Measurements from ENCODE around the gene PRKCB. TPM values are rescaled to one million over a fixed set of nuclear protein-coding genes. Genes with fewer than 3 reads are reported as not detected.

The PRKCB gene
- total RNA-seq, 1 donor from 2014 or later: 1.0 TPM

- no peak overlapping the region for H3K4me3 ChIP-seq (ENCODE audit: low read length in 3 of 3)
- no peaks in the 10 kb centered on the region for H3K9me3 ChIP-seq (ENCODE audit: control insufficient read depth in 3 of 3, low read length in 3 of 3)
Observed at GRCh38 chr16:23991066-23991465, 155.3 kb downstream of the PRKCB start.

GRCh38 chr16:23994615-23995014 lies 158.8 kb downstream of the PRKCB start:
- no peaks in the 10 kb centered on the region for H3K4me1 ChIP-seq (ENCODE audit: control insufficient read depth in 3 of 3, insufficient read depth in 3 of 3, low read length in 3 of 3)

More at GRCh38 chr16:23991066-23991465, 155.3 kb downstream of the PRKCB start:
- Histone ChIP-seq H3K27me3 (ENCODE audit: control insufficient read depth in 3 of 3, insufficient read depth in 3 of 3, low read length in 3 of 3) (peaks cover 0 to 5% (median 0%) of the 10 kb centered on the region in 3 donors), H3K4me1 (ENCODE audit: control insufficient read depth in 3 of 3, insufficient read depth in 3 of 3, low read length in 3 of 3) (no peaks in the 10 kb centered on the region), H3K36me3 (ENCODE audit: control insufficient read depth in 3 of 3, insufficient read depth in 3 of 3, low read length in 3 of 3) (no peaks in the 10 kb centered on the region), H3K9ac (ENCODE audit: low read depth in 1 of 3, low read length in 3 of 3) (no peak overlapping the region), H3K27ac (ENCODE audit: low read depth, low read length) (no peak overlapping the region)

GRCh38 chr16:23996258-23996955 lies 160.6 kb downstream of the PRKCB start:
- Histone ChIP-seq H3K27me3 (ENCODE audit: control insufficient read depth in 3 of 3, insufficient read depth in 3 of 3, low read length in 3 of 3) (peaks cover 0 to 5% (median 0%) of the 10 kb centered on the region in 3 donors), H3K9me3 (ENCODE audit: control insufficient read depth in 3 of 3, low read length in 3 of 3) (no peaks in the 10 kb centered on the region), H3K4me3 (ENCODE audit: low read length in 3 of 3) (no peak overlapping the region), H3K27ac (ENCODE audit: low read depth, low read length) (no peak overlapping the region), H3K4me1 (ENCODE audit: control insufficient read depth in 3 of 3, insufficient read depth in 3 of 3, low read length in 3 of 3) (no peaks in the 10 kb centered on the region), H3K36me3 (ENCODE audit: control insufficient read depth in 3 of 3, insufficient read depth in 3 of 3, low read length in 3 of 3) (no peaks in the 10 kb centered on the region), H3K9ac (ENCODE audit: low read depth in 1 of 3, low read length in 3 of 3) (no peak overlapping the region)

More at GRCh38 chr16:23994615-23995014, 158.8 kb downstream of the PRKCB start:
- H3K9me3 ChIP-seq (ENCODE audit: control insufficient read depth in 3 of 3, low read length in 3 of 3): no peaks in the 10 kb centered on the region
- H3K27ac ChIP-seq (ENCODE audit: low read depth, low read length): no peak overlapping the region
- H3K9ac ChIP-seq (ENCODE audit: low read depth in 1 of 3, low read length in 3 of 3): no peak overlapping the region
- H3K36me3 ChIP-seq (ENCODE audit: control insufficient read depth in 3 of 3, insufficient read depth in 3 of 3, low read length in 3 of 3): no peaks in the 10 kb centered on the region
- peaks cover 0 to 5% (median 0%) of the 10 kb centered on the region in 3 donors for H3K27me3 ChIP-seq (ENCODE audit: control insufficient read depth in 3 of 3, insufficient read depth in 3 of 3, low read length in 3 of 3)
- H3K4me3 ChIP-seq (ENCODE audit: low read length in 3 of 3): no peak overlapping the region

- Histone ChIP-seq H3K36me3 (ENCODE audit: control insufficient read depth in 3 of 3, insufficient read depth in 3 of 3, low read length in 3 of 3) (no peaks in the 10 kb centered on the region), H3K4me3 (ENCODE audit: low read length in 3 of 3) (no peak overlapping the region), H3K9me3 (ENCODE audit: control insufficient read depth in 3 of 3, low read length in 3 of 3) (no peaks in the 10 kb centered on the region)
Observed at GRCh38 chr16:23998771-23999170, 163.0 kb downstream of the PRKCB start.

GRCh38 chr16:23999663-24000062 lies 163.9 kb downstream of the PRKCB start:
- Histone ChIP-seq H3K4me3 (ENCODE audit: low read length in 3 of 3) (no peak overlapping the region), H3K9me3 (ENCODE audit: control insufficient read depth in 3 of 3, low read length in 3 of 3) (no peaks in the 10 kb centered on the region), H3K27me3 (ENCODE audit: control insufficient read depth in 3 of 3, insufficient read depth in 3 of 3, low read length in 3 of 3) (no peaks in the 10 kb centered on the region), H3K27ac (ENCODE audit: low read depth, low read length) (no peak overlapping the region), H3K9ac (ENCODE audit: low read depth in 1 of 3, low read length in 3 of 3) (no peak overlapping the region), H3K36me3 (ENCODE audit: control insufficient read depth in 3 of 3, insufficient read depth in 3 of 3, low read length in 3 of 3) (no peaks in the 10 kb centered on the region), H3K4me1 (ENCODE audit: control insufficient read depth in 3 of 3, insufficient read depth in 3 of 3, low read length in 3 of 3) (no peaks in the 10 kb centered on the region)

More at GRCh38 chr16:23998771-23999170, 163.0 kb downstream of the PRKCB start:
- H3K9ac ChIP-seq (ENCODE audit: low read depth in 1 of 3, low read length in 3 of 3): no peak overlapping the region
- H3K27me3 ChIP-seq (ENCODE audit: control insufficient read depth in 3 of 3, insufficient read depth in 3 of 3, low read length in 3 of 3): no peaks in the 10 kb centered on the region
- H3K4me1 ChIP-seq (ENCODE audit: control insufficient read depth in 3 of 3, insufficient read depth in 3 of 3, low read length in 3 of 3): no peaks in the 10 kb centered on the region
- H3K27ac ChIP-seq (ENCODE audit: low read depth, low read length): no peak overlapping the region

GRCh38 chr16:24001710-24002109 lies 165.9 kb downstream of the PRKCB start:
- H3K9ac ChIP-seq (ENCODE audit: low read depth in 1 of 3, low read length in 3 of 3): no peak overlapping the region
- H3K4me1 ChIP-seq (ENCODE audit: control insufficient read depth in 3 of 3, insufficient read depth in 3 of 3, low read length in 3 of 3): no peaks in the 10 kb centered on the region
- H3K36me3 ChIP-seq (ENCODE audit: control insufficient read depth in 3 of 3, insufficient read depth in 3 of 3, low read length in 3 of 3): no peaks in the 10 kb centered on the region
- H3K27ac ChIP-seq (ENCODE audit: low read depth, low read length): no peak overlapping the region
- H3K9me3 ChIP-seq (ENCODE audit: control insufficient read depth in 3 of 3, low read length in 3 of 3): no peaks in the 10 kb centered on the region
- no peak overlapping the region for H3K4me3 ChIP-seq (ENCODE audit: low read length in 3 of 3)
- H3K27me3 ChIP-seq (ENCODE audit: control insufficient read depth in 3 of 3, insufficient read depth in 3 of 3, low read length in 3 of 3): peaks cover 0 to 5% (median 0%) of the 10 kb centered on the region in 3 donors

GRCh38 chr16:24002619-24003018 lies 166.8 kb downstream of the PRKCB start:
- no peaks in the 10 kb centered on the region for H3K4me1 ChIP-seq (ENCODE audit: control insufficient read depth in 3 of 3, insufficient read depth in 3 of 3, low read length in 3 of 3)
- no peak overlapping the region for H3K9ac ChIP-seq (ENCODE audit: low read depth in 1 of 3, low read length in 3 of 3)
- peaks cover 0 to 6% (median 5%) of the 10 kb centered on the region in 3 donors for H3K27me3 ChIP-seq (ENCODE audit: control insufficient read depth in 3 of 3, insufficient read depth in 3 of 3, low read length in 3 of 3)
- H3K36me3 ChIP-seq (ENCODE audit: control insufficient read depth in 3 of 3, insufficient read depth in 3 of 3, low read length in 3 of 3): no peaks in the 10 kb centered on the region
- no peak overlapping the region for H3K4me3 ChIP-seq (ENCODE audit: low read length in 3 of 3)
- no peaks in the 10 kb centered on the region for H3K9me3 ChIP-seq (ENCODE audit: control insufficient read depth in 3 of 3, low read length in 3 of 3)
- H3K27ac ChIP-seq (ENCODE audit: low read depth, low read length): no peak overlapping the region

- no peak overlapping the region for H3K9ac ChIP-seq (ENCODE audit: low read depth in 1 of 3, low read length in 3 of 3)
- H3K4me3 ChIP-seq (ENCODE audit: low read length in 3 of 3): no peak overlapping the region
- H3K4me1 ChIP-seq (ENCODE audit: control insufficient read depth in 3 of 3, insufficient read depth in 3 of 3, low read length in 3 of 3): no peaks in the 10 kb centered on the region
- H3K36me3 ChIP-seq (ENCODE audit: control insufficient read depth in 3 of 3, insufficient read depth in 3 of 3, low read length in 3 of 3): no peaks in the 10 kb centered on the region
- H3K27me3 ChIP-seq (ENCODE audit: control insufficient read depth in 3 of 3, insufficient read depth in 3 of 3, low read length in 3 of 3): peaks cover 0 to 9% (median 6%) of the 10 kb centered on the region in 3 donors
- H3K9me3 ChIP-seq (ENCODE audit: control insufficient read depth in 3 of 3, low read length in 3 of 3): no peaks in the 10 kb centered on the region
- no peak overlapping the region for H3K27ac ChIP-seq (ENCODE audit: low read depth, low read length)
Observed at GRCh38 chr16:24005577-24005976, 169.8 kb downstream of the PRKCB start.

GRCh38 chr16:24007391-24007790 lies 171.6 kb downstream of the PRKCB start:
- H3K9ac ChIP-seq (ENCODE audit: low read depth in 1 of 3, low read length in 3 of 3): no peak overlapping the region
- no peaks in the 10 kb centered on the region for H3K36me3 ChIP-seq (ENCODE audit: control insufficient read depth in 3 of 3, insufficient read depth in 3 of 3, low read length in 3 of 3)
- H3K4me1 ChIP-seq (ENCODE audit: control insufficient read depth in 3 of 3, insufficient read depth in 3 of 3, low read length in 3 of 3): no peaks in the 10 kb centered on the region
- H3K9me3 ChIP-seq (ENCODE audit: control insufficient read depth in 3 of 3, low read length in 3 of 3): no peaks in the 10 kb centered on the region
- H3K27ac ChIP-seq (ENCODE audit: low read depth, low read length): no peak overlapping the region
- no peak overlapping the region for H3K4me3 ChIP-seq (ENCODE audit: low read length in 3 of 3)
- H3K27me3 ChIP-seq (ENCODE audit: control insufficient read depth in 3 of 3, insufficient read depth in 3 of 3, low read length in 3 of 3): peaks cover 0 to 9% (median 8%) of the 10 kb centered on the region in 3 donors

- Histone ChIP-seq H3K4me1 (ENCODE audit: control insufficient read depth in 3 of 3, insufficient read depth in 3 of 3, low read length in 3 of 3) (no peaks in the 10 kb centered on the region), H3K27ac (ENCODE audit: low read depth, low read length) (no peak overlapping the region), H3K36me3 (ENCODE audit: control insufficient read depth in 3 of 3, insufficient read depth in 3 of 3, low read length in 3 of 3) (no peaks in the 10 kb centered on the region), H3K4me3 (ENCODE audit: low read length in 3 of 3) (no peak overlapping the region), H3K27me3 (ENCODE audit: control insufficient read depth in 3 of 3, insufficient read depth in 3 of 3, low read length in 3 of 3) (peaks cover 0 to 13% (median 8%) of the 10 kb centered on the region in 3 donors), H3K9me3 (ENCODE audit: control insufficient read depth in 3 of 3, low read length in 3 of 3) (no peaks in the 10 kb centered on the region), H3K9ac (ENCODE audit: low read depth in 1 of 3, low read length in 3 of 3) (no peak overlapping the region)
Observed at GRCh38 chr16:24007934-24008333, 172.2 kb downstream of the PRKCB start.
